GM15510 (cell line): ENCODE data around the gene HCAR3.
"Not testable (repeated sequence)": the region's sequence is repeated elsewhere in the genome, so short reads cannot be mapped to it uniquely, and the experiment has no call there.

ENCODE experiments used
- POLR2A ChIP-seq: IDR thresholded peaks from 3 replicates; pipeline ENCODE4 v1.6.1; 2011; ENCODE audit warnings: borderline replicate concordance; ENCODE audit not compliant: insufficient read length; ENCODE audit errors: extremely low read depth

HCAR3 gene

GRCh38 chr12:122716658-122717057, at the start of gene HCAR3:
Gene HCAR3 (minus strand): TSS chr12:122716811. CDS start chr12:122716737, 74 bp downstream.
- TF ChIP-seq POLR2A = not testable (repeated sequence)

- TF ChIP-seq POLR2A = no peak
These were observed 41.0 kb upstream of the HCAR3 start for GRCh38 chr12:122757568-122757967.

- no peak for TF ChIP-seq POLR2A
These were observed 38.2 kb upstream of the HCAR3 start for GRCh38 chr12:122754790-122755189.

GRCh38 chr12:122753319-122753650, 36.7 kb upstream of the HCAR3 start:
- no peak for TF ChIP-seq POLR2A

GRCh38 chr12:122752464-122753318, 36.1 kb upstream of the HCAR3 start, which contains the start of gene DENR:
Gene DENR (plus strand): TSS chr12:122752824. CDS start chr12:122753702, 878 bp downstream.
- TF ChIP-seq POLR2A = peak; percentile 93

- no peak for TF ChIP-seq POLR2A
These were observed 33.1 kb upstream of the HCAR3 start for GRCh38 chr12:122749569-122750332.

GRCh38 chr12:122747224-122748135, 30.9 kb upstream of the HCAR3 start:
- TF ChIP-seq POLR2A = no peak

GRCh38 chr12:122743895-122744525, 27.4 kb upstream of the HCAR3 start:
- no peak for TF ChIP-seq POLR2A

GRCh38 chr12:122740351-122740750, 23.7 kb upstream of the HCAR3 start:
- TF ChIP-seq POLR2A = no peak

- TF ChIP-seq POLR2A = no peak
These were observed 22.0 kb upstream of the HCAR3 start for GRCh38 chr12:122738571-122738970.

- no peak for TF ChIP-seq POLR2A
These were observed 16.0 kb upstream of the HCAR3 start for GRCh38 chr12:122732611-122733010.

- TF ChIP-seq POLR2A = no peak
These were observed 15.6 kb upstream of the HCAR3 start for GRCh38 chr12:122732170-122732569.

GRCh38 chr12:122730215-122731014, 13.8 kb upstream of the HCAR3 start, which contains the start of gene HCAR1:
Gene HCAR1 (minus strand): TSS chr12:122730844. CDS start chr12:122730339, 505 bp downstream.
- no peak for TF ChIP-seq POLR2A
